Activated T-cell treated with anti-CD3 and anti-CD28 coated beads for 4 hours (primary cell): ENCODE data around the gene POLR3GL.

Experiments used
- DNase-seq: peaks from one replicate; pipeline ENCODE4 v3.0.0-alpha.2; 2020

POLR3GL gene

DNA sequence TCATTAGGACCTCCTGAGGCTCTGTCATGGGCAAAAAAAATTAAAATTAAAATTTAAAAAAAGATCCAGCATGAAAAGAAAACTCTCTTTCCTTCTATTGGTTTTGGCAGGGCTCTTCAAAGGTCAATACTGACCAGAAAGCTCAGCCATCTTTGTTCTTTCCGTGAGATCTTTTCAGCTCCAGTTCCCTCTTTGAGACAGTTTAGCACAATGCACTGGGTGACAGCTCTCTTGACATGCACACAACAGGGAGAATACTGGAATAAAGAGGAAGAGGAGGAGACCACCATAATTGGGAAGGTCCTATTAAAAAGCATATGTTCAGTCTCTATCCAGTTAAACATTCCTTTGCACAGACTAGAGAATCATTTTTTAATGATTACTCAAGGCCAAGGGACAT, 13.0 kb upstream of the POLR3GL start:
- DNase-seq = no peak

DNA sequence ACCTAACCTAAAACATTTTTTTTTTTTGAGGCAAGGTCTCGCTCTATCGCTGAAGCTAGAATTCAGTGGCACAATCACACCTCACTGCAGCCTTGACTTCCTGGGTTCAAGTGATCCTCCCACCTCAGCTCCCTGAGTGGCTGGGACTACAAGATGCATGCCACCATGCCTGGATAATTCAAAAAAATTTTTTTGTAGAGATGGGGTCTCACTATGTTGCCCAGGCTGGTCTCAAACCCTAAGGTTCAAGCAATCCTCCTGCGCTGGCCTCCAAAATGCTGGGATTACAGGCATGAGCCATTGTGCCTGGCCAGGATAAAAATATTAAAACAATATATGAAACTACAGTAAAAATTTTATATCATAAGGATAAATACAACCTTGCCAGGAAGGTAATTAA, 11.6 kb upstream of the POLR3GL start:
- no peak for DNase-seq

DNA sequence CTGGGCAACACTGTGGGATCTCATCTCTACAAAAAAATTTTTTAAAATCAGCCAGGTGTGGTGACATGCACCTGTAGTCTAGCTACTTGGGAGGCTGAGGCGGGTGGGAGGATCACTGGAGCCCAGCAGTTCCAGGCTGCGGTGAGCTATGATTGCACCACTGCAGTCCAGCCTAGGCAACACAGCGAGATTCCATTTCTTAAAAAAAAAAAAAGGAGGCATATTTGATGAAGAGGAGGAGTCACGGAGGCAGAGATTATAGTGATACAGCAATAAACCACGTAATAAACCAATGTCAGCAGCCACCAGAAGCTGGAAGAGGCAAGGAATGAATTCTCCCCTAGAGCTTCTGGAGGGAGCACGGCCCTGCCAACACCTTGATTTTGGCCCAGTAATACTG, 10.6 kb upstream of the POLR3GL start:
- no peak for DNase-seq

DNA sequence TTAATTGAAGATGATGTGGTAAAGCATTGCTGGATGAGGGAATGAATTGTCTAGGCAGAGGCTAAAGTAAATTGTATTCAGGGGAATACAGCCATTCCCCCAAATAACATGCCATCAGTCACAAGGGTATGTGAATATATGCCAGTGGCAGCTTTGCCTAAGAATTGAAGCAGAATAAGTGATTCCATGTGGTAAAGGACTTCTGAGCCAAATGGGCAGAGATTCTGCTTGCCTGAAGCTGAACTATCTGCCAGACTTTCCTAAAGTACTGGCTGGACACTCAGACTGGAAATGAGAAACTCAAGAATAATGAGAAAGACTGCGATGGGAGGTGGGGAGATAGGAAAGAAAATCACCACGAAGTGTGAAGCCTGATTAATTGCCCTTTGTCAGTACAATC, 9.1 kb upstream of the POLR3GL start:
- no peak for DNase-seq

DNA sequence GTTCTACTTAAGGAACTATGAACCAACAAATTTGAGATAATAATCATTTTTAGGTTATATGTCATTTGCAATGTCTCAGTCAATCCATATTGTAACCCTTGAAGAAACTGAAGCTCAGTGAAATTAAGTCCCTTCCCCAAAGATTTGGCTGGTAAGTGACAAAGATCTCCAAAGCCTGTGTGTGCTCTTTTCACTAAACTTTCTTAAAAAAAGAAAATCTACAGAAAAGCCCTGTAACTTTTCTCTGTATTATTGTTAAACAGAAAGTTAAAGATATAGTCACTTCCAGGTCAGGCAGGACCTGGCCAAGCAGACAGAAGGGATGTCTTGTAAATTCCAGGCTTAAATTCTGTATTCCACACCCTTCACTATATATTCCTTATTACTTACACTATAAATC, 8.1 kb upstream of the POLR3GL start:
- no peak for DNase-seq

DNA sequence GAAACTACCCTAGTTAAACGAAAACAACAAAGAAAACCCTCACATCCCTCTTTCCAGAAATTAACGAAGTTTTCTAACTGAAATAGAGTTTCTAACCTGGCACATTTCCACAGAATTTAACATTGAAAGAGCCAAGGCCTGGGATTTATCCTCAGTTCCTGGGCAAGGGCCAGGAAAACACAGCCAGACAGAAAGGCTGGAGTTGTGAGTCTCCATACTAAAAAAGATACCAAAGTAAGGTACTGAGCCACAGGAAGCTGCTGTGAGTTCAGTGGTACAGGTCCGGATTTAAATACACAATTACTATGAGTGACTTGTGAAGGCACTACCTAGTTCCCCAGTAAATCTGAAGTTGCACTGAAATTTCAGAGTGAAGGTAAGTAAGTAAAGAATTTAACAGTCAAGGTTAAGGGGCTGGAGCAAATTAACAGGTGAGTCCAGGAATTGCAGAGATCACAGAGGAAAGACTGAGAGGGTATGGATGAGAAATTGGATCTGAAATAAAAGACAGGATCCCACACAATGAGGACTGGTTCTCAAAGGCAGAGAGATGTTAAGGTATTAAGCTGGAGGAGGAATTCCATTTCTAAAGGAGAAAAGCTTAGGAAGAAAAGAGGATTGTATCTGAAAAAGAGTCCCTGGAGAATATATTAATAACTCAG, 7.6 kb upstream of the POLR3GL start:
- DNase-seq = no peak

DNA sequence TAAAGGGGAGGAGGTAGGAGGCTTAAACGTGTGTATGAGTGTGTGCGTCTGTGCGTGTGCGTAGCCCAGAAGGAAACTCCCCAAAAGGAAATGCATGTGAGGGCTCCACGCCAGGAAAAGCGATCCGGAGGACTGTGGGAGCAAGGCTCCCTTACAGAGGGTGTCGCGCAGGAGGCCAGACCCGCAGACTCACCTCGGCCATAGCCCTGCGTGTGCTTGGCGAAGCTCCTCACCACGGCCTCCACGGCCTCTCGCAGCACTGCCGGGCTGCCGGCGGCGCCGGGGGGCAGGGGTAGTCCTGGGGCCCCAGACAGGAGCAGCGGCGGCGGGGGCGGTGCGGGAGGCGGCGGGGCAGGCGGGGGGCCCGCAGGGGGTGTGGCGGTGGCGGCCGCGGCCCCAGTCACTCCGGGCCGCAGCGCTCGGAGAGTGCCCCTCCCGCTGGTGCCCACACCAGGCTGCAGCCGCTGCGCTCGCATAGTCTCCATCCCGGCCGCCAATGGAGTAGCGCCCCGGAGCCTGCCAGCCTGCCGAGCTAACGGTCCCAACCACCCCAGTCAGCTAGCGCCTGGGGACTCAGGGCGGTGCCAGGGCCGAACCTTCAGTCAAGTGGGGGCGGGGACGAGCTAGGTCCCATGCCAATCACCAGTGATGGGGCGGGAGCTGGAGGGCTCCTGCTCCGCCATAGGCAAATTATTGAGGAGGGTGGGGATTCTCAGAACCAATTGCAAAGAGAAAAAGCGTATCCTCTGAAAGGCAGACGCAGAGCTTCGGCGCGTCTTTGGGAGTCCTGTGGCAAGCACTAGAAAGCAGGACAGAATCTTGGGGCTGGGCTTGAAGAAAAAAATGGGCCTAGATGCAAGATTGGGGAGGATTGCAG, 6.8 kb upstream of the POLR3GL start, which contains the start of gene LIX1L:
LIX1L (minus strand) TSS at position 575 of the 877 bp plus-strand sequence; CDS start at position 485, 90 bp downstream.
- DNase-seq = peak; percentile 92

DNA sequence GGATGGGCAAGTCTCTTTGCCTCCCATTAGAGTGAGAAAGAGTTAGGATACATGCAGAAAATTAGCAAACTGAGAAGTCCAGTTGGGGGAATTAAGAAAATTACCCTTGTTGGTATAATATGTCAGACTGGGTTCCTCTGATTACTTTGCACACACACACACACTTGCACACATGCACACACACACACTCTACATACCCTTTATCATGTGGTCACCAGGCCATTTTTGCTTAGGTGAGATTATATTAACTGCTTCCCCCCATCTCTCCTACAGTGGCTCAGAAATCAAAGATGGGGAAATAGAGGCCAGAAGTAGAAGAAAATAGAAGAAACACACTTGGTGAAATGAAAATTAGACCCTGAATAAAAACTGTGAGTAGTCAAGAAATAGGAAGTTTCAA, 5.8 kb upstream of the POLR3GL start:
- DNase-seq = no peak

DNA sequence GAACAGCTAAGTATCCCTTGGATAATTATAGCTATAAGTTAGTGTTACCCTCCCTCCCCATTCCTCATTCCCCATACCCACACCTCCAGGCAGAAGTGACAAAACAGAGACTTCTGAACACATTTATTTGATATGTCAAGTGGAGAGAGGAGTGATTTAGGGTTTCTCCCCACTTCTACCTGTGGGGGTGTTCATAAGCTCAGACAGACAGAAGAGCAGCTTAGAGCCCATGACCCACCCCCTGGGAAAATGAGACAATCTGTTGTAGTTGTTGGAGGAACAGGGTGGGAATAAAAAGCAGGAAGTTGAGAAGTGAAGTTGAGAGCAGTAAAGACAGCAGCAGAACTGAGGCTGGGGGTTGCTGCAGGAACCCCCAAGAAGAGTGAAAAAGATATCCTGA, 5.2 kb upstream of the POLR3GL start:
- DNase-seq = no peak

DNA sequence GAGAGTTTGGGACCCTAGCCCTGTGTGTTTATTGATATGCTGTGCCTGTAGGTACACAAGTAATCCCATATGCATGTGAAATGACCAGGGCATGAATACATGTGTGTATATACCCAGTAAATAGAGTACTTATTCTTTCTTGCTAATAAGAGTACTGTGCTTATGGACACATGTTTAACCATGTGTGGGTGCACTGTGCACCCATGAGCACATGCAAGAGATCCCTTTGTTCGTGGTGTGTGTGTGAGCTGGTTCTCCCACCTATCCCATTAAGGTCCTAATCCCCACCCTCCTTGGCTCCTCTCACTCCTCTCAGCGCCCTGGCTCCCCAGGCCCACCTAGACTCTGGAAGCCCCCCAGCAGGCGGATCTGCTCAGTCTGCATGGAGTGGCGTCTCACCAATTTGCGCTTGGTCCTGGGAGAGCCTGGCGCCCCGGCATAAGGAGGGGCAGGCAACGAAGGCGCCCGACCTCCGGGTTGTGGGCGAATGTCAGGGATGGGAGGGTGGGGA, 4.5 kb upstream of the POLR3GL start:
- DNase-seq = no peak

DNA sequence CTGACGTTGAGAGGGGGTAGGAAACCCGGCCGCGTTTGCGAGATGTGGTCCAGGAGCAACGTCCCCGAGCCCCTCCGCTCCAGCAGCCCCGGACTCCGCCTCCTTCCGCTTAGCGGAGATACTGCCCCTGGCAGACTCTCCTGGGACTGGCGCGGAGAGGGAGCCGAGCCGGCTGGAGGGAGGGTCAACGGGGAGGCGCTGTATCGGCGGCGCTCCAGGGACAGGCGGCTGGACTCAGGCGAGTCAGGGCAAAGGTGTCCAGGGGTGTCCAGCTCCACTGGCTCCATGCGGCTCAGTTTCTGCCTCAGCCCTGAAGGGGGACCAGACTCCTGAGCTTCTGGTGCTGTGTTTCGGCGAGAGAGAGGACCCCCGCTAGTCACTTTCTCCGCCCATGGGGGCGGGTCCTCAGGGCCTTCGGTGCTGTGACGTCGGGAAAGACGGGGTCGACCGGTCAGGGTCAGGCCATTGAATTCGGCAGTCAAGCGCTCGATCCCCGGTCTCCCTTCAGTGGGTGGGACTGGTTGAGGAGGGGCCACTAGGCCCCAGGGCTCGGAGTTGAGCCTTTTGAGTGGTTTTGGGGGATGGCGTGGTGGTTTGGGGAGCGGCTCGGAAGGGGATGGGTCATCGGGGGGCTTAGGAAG, 3.9 kb upstream of the POLR3GL start:
- no peak for DNase-seq

DNA sequence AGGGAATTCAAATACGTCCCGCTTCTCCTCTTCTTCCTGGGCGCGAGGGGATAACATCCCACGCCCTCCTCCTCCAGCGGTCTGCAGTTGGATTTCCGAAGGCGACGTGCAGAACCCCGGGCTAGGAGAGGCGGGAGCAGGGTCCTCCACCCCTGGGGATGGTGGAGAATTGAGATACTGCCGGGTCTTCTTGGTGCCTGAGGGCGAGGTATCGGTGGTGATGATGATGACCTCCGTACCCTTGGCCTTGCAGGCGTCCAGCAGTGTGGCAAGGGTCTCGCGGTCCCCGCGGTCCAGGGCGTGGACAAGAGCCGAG, 3.4 kb upstream of the POLR3GL start:
- no peak for DNase-seq

DNA sequence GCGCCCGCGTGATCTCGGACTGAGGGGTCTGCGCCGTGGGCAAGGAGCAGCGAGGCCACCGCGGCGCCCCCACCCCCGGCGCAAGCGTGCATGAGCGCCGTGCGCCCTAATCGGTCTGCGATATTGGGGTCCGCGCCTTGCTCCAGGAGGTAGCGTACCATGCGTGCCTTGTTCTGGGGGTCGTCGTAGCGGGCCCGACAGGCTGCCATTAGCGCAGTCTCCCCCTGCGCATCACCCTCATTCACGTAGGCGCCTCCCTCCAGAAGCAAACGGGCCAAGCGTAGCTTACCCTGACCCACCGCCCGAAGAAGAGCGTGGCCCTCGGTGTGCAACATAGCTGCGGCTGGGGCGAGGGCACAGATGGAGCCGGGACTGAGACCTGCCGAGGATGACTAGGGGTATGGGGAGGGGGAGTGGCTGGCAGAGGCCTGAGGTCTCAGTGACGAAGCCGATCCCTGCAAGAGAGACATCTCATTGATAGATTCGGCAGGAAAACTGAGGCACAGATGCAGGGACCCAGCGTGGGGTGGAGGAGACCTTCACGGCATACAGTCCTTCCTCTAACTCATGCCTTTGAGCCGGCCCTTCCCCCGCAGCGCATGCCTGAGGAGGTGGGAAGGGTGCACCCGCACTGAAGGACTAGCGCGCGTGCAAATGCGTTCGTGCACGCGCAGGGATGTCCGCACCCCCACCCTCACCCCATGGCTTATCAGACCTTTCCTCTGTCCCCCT, 2.9 kb upstream of the POLR3GL start:
- no peak for DNase-seq

DNA sequence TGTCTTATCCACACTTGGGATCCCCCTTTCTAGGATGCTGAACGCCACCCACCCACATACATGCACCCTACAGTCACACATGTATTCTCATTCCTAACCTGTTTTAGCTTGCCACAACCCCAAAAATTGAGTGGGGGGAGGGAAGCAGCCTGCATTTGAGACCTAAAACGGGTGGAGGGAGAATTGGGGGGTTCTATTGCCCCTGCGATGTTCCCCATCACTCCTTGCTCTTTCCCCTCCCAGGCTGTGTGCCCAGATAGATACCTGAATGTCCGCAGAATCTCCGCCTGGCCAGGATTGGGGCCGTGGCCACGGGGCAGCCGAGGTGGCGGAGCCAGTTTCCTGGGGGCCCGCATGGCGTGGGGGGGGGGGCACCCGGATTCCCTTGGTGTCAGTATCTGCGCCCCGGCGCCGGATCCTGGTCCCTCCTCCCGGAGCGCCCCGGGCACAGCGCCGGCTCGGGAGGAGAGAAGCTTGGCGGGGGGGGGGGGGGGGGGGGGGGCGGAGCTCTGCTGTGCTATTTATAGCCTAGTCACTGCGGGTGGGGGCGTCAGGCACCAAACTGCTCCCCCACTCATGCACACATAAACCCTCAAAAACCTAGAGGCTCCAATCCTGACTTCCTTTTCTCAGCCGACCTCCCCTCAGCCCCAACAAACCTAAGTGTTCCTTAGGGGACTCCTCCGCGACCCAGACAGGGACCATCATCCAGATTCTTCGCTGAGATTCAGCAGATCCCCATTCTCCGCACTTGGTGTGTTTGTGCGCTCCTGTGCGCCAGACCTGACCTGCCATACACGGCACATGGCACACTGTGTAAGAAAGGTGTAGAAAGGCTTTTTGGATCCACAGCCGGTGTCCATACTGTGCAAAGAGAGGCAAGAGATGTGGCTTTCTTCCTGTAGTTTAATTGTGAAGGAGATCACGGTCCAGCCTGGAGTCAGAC, 2.1 kb upstream of the POLR3GL start:
- no peak for DNase-seq

DNA sequence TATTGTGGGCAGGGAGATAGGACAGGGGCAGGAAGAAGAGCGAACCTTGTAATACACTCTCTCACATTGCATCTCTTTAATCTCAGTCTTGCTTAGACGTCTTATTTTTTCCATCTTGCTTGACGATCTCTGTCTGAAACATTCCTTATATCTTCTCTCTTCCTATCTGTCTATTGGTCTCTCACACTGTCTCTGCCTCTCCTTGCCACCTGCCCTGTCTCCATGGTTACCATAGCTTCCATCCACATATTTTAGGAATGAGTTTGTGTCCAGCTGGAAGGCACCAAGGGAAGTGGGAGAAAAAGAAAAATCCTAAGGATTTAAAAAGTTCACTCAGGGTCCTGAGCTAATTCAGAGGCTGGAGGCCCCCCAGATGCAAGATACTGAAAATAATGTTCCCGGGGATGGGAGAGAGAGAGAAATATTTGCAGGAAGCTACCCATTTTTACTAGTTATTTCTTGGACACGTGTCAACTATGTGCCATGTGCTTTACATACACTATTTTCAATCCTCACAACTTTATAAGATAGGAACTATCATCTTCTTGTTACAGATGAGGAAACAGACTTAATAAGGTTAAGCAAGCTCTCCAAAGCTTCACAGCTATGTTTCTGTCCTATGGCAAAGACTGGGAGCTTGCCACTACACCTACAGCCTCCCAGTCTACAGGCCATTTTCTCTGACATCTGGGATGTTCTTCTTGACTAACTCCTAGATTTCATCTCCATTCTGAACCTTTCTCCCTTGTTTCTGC, 1.0 kb upstream of the POLR3GL start:
- no peak for DNase-seq

DNA sequence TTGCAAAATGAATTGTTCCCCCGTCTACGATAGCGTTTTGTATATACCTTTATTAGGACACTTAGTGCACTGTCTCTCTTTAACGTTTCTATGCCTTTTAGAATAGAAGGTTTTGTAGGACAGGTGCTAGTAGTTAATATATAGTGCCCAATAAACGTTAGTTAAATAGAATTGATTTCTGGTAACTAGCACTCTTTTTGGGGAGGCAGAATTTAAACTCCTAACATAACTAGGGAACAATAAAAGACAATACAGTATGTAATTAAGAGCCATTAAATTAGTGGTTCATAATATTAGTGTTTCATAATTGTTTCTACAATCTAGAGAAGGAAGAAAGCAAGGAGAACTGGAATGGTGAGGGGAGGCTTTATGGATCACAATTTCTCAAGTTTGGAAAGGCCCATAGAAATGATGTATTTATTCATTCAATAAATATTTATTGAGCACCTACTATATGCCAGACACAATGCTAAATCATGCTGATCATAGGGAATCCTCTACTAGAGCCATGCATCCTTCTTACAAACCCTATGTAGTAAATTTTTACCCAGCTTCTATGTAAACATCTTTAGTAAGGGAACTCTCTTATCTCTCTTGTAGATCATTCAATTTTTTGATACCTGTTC, 742 bp downstream of the POLR3GL start:
- DNase-seq = no peak

DNA sequence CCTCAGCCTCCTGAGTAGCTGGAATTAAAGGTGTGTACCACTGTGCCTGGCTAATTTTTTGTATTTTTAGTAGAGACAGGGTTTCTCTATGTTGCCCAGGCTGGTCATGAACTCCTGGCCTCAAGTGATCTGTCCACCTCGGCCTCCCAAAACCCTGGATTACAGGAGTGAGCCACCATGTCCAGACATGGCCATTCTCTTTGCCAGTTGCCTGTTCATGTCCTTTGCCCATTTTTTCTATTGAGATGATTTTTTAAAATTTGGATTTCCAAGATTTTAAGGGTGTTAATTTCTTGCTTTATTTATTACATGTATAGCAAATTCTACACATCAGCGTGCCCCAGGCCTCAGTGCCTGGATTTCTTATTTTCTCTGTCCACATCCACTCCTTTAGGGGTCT, 2.8 kb downstream of the POLR3GL start:
- no peak for DNase-seq

DNA sequence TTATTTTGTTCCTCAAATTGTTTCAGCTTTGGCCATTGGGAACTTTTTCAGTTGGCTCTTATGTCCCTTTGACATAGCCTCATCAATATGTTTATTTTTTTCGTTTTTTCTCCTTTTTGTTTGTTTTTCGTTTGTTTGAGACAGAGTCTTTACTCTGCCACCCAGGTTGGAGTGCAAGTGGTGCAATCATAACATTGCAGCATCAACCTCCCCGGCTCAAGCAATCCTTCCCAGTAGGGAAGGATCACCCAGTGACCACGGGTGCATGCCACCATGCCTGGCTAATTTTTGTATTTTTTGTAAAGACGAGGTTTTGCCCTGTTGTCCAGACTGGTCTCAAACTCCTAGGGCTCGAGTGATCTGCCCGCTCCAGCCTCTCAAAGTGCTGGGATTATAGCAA, 8.1 kb downstream of the POLR3GL start:
- DNase-seq = no peak

DNA sequence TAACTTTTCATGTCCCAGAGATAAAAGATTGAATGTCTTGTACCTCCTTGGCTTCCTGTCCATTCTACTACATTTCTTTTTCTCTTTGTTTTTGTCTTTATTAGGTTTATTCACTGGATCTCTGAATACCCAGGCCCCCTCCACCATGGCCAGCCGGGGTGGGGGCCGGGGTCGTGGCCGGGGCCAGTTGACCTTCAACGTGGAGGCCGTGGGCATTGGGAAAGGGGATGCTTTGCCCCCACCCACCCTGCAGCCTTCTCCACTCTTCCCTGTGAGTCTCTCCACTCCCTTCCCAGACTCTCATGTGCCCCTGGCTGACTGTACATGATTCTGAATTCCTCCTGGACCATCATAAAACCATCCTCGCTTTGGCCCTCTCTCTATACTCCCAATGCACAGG, 10.2 kb downstream of the POLR3GL start:
- no peak for DNase-seq

DNA sequence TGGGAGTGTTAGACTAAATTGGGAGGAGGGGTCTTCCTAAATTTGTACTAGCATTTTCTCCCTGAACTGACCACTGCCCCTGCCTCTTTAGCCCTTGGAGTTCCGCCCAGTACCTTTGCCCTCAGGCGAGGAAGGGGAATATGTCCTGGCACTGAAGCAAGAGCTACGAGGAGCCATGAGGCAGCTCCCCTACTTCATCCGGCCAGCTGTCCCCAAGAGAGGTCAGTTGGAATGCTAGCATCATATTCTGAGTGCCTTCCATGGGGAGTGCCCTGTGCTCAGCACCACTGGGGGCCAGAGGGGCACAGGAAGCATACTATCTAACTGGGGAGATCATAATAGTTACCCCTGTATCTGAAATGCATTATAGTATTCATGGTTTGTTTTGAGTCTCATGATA, 10.7 kb downstream of the POLR3GL start:
- DNase-seq = no peak

DNA sequence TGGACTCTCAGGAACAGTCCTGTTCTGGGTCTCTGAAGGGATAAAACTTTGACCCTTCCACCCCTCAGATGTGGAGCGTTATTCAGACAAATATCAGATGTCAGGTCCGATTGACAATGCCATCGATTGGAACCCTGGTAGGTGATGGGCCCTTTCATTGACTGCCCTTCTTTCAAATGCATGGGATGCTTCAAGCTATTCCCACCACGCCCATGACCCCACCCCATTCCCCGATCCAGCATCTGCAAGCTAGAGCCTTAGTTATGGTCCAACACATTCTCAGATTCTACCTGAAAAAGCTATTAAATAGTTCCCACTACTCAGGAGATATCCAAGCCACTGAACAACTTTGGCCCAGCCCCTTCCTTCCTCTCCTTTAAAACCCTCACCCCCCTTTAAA, 12.5 kb downstream of the POLR3GL start:
- DNase-seq = no peak
